GM21529 (cell line): ENCODE measurements around the gene ADGRA1.
"Not testable (repeated sequence)": the region's sequence is repeated elsewhere in the genome, so short reads cannot be mapped to it uniquely, and the experiment has no call there.

Experiments
- ATAC-seq: cut with Tn5 transposase; IDR thresholded peaks from one replicate; pipeline ENCODE4 v1.9.1; 2021; ENCODE audit not compliant: unreplicated experiment

The ADGRA1 gene

GRCh38 chr10:133174689-133175263, 87.1 kb downstream of the ADGRA1 start:
- no peak for ATAC-seq

GRCh38 chr10:133175624-133176023, 87.9 kb downstream of the ADGRA1 start:
- not testable (repeated sequence) for ATAC-seq

- no peak for ATAC-seq
Observed at GRCh38 chr10:133176546-133176945, 88.8 kb downstream of the ADGRA1 start.

- no peak for ATAC-seq
Observed at GRCh38 chr10:133177380-133178157, 89.8 kb downstream of the ADGRA1 start.

- no peak for ATAC-seq
Observed at GRCh38 chr10:133178357-133179127, 90.8 kb downstream of the ADGRA1 start.

GRCh38 chr10:133179128-133179520, 91.4 kb downstream of the ADGRA1 start:
- no peak for ATAC-seq

- no peak for ATAC-seq
Observed at GRCh38 chr10:133179651-133180050, 91.9 kb downstream of the ADGRA1 start.

GRCh38 chr10:133180192-133180964, 92.7 kb downstream of the ADGRA1 start:
- ATAC-seq, result no peak

- ATAC-seq, result no peak
Observed at GRCh38 chr10:133180965-133181639, 93.4 kb downstream of the ADGRA1 start.
